ENCODE results near the gene PLCD3. TPM values are rescaled to one million over a fixed set of nuclear protein-coding genes. Genes with fewer than 3 reads are reported as not detected.

The PLCD3 gene
- total and polyA plus RNA-seq, 9 of the 15 experiments (the other 6 are each of a cell fraction or from before 2014, with no cell fraction given), result 0.20 to 22.6 (median 7.5) TPM

DNA sequence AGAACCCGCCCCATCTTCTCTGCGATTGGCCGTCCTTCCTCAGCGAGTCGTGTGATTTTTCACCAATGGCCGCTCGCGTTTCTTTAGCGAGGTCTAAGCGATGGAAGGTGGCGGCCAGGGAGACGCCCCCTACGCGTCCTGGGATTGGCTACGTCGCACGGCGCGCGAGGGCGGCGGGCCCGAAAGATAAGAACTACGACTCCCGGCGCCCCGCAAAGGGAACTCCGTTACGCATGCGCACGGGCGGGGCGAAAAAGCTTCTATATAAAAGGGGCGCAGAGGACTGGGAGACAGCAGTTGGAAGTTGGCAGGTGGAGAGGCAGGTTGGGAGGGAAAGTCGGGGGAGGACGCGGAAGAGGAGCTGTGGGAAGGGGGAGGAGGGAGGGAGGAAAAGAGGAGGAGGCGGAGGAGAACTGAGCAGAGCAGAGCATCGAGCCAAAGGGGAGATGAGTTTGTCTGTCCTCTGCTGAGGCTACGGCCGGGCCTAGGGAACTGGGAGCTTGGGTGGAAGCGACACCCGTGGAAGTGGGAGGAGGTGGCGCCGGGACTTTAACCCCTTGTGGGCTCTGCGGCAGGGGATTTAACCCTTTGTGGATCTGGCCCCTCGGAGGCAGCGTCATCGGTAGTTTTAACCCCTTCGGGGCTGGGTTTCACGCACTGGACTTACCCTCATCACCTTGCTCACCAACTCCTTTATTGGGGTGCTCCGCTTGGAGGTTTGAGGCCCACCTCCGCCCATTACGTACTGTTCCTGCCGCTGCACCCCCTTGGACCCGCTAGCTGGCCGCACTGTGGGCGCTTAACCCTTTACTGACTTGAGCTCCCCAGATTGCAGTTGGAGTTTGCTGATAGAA lies 16.1 kb upstream of the PLCD3 start, which contains the start of gene HEXIM1 (continued):
- 0 out of 4 replicates have a peak, but pooled peaks of 1 of the 2 experiments have one; percentile 84 for TF ChIP-seq KDM4B (IDR thresholded peaks at IDR 0.05; ENCODE audit: borderline replicate concordance in 2 of 2, low read depth in 1 of 2)
- TF ChIP-seq MECOM (CRISPR knock-in tag; IDR thresholded peaks at IDR 0.05), result peak; percentile 26; the same call in 1 of the 2 replicates
- no peak for TF ChIP-seq FOXJ2 (tag; IDR thresholded peaks at IDR 0.05)
- TF ChIP-seq PML (IDR thresholded peaks at IDR 0.05; ENCODE audit: low read length), result peak; percentile 98
- TF ChIP-seq, protein P1, sequence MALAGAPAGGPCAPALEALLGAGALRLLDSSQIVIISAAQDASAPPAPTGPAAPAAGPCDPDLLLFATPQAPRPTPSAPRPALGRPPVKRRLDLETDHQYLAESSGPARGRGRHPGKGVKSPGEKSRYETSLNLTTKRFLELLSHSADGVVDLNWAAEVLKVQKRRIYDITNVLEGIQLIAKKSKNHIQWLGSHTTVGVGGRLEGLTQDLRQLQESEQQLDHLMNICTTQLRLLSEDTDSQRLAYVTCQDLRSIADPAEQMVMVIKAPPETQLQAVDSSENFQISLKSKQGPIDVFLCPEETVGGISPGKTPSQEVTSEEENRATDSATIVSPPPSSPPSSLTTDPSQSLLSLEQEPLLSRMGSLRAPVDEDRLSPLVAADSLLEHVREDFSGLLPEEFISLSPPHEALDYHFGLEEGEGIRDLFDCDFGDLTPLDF (CRISPR knock-in tag; IDR thresholded peaks at IDR 0.05), result no peak; the same call in none of the 2 replicates
- no peak for TF ChIP-seq TAL1 (IDR thresholded peaks at IDR 0.05)
- TF ChIP-seq RAD51 (IDR thresholded peaks at IDR 0.05; ENCODE audit: borderline replicate concordance, low read depth), result peak; percentile 27; the same call in 1 of the 2 replicates
- peak; percentile 95 for TF ChIP-seq NR2F6 (CRISPR knock-in tag; IDR thresholded peaks at IDR 0.05)
- no peak for TF ChIP-seq HDGF (IDR thresholded peaks at IDR 0.05)
- no peak for TF ChIP-seq HSF4 (CRISPR knock-in tag; IDR thresholded peaks at IDR 0.05; ENCODE audit: borderline replicate concordance)
- peak; percentile 77; the same call in 1 of the 2 replicates for TF ChIP-seq RHOXF2B (CRISPR knock-in tag; conservative IDR thresholded peaks at IDR 0.05)
- TF ChIP-seq NR3C1 (CRISPR knock-in tag; IDR thresholded peaks at IDR 0.05), result no peak
- TF ChIP-seq, protein P2, sequence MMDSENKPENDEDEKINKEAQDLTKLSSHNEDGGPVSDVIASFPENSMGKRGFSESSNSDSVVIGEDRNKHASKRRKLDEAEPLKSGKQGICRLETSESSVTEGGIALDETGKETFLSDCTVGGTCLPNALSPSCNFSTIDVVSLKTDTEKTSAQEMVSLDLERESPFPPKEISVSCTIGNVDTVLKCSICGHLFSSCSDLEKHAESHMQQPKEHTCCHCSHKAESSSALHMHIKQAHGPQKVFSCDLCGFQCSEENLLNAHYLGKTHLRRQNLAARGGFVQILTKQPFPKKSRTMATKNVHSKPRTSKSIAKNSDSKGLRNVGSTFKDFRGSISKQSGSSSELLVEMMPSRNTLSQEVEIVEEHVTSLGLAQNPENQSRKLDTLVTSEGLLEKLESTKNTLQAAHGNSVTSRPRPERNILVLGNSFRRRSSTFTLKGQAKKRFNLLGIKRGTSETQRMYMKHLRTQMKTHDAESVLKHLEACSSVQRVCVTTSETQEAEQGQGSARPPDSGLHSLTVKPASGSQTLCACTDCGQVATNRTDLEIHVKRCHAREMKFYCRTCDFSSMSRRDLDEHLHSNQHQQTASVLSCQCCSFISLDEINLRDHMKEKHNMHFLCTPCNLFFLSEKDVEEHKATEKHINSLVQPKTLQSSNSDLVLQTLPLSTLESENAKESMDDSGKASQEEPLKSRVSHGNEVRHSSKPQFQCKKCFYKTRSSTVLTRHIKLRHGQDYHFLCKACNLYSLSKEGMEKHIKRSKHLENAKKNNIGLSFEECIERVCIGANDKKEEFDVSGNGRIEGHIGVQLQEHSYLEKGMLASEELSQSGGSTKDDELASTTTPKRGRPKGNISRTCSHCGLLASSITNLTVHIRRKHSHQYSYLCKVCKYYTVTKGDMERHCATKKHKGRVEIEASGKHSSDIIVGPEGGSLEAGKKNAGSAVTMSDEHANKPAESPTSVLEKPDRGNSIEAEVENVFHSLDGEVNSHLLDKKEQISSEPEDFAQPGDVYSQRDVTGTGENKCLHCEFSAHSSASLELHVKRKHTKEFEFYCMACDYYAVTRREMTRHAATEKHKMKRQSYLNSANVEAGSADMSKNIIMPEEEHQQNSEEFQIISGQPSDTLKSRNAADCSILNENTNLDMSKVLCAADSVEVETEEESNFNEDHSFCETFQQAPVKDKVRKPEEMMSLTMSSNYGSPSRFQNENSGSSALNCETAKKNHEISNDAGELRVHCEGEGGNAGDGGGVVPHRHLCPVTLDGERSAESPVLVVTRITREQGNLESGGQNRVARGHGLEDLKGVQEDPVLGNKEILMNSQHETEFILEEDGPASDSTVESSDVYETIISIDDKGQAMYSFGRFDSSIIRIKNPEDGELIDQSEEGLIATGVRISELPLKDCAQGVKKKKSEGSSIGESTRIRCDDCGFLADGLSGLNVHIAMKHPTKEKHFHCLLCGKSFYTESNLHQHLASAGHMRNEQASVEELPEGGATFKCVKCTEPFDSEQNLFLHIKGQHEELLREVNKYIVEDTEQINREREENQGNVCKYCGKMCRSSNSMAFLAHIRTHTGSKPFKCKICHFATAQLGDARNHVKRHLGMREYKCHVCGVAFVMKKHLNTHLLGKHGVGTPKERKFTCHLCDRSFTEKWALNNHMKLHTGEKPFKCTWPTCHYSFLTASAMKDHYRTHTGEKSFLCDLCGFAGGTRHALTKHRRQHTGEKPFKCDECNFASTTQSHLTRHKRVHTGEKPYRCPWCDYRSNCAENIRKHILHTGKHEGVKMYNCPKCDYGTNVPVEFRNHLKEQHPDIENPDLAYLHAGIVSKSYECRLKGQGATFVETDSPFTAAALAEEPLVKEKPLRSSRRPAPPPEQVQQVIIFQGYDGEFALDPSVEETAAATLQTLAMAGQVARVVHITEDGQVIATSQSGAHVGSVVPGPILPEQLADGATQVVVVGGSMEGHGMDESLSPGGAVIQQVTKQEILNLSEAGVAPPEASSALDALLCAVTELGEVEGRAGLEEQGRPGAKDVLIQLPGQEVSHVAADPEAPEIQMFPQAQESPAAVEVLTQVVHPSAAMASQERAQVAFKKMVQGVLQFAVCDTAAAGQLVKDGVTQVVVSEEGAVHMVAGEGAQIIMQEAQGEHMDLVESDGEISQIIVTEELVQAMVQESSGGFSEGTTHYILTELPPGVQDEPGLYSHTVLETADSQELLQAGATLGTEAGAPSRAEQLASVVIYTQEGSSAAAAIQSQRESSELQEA (IDR thresholded peaks at IDR 0.05; ENCODE audit: low read depth), result no peak; the same call in 1 of the 2 replicates
- peak; percentile 45; the same call in 1 of the 2 replicates for TF ChIP-seq DMBX1 (CRISPR knock-in tag; IDR thresholded peaks at IDR 0.05; ENCODE audit: borderline replicate concordance)

All from K562 (cell line).